ENCODE results near the gene CABLES1.

- TF ChIP-seq CTCF (optimal IDR thresholded peaks at IDR 0.05 in 1 of 3, IDR thresholded peaks at IDR 0.05 in 1 of 3, conservative IDR thresholded peaks at IDR 0.05 in 1 of 3; ENCODE audit: extremely low read depth in 1 of 3, insufficient read depth in 2 of 3, low read length in 3 of 3) (no peak), EZH2 (IDR thresholded peaks at IDR 0.05; ENCODE audit: low read length) (no peak)
These were observed 147.1 kb downstream of the CABLES1 start for GRCh38 chr18:23282437-23282781.

Data from keratinocyte (primary cell).